ENCODE results near the gene METTL1.

DNA sequence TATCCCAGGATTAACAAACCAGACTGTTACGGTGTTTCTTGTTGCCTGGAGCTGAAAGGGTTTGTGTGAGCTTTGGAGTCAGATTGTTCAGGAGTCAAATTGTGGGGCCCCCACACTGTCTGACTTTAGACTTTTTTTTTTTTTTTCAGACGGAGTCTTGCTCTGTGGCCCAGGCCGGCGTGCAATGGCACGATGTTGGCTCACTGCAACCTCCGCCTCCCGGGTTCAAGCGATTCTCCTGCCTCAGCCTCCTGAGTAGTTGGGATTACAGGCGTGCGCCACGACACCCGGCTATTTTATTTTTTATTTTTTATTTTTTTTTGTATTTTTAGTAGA, 11.5 kb upstream of the METTL1 start:
- TF ChIP-seq, protein P1, sequence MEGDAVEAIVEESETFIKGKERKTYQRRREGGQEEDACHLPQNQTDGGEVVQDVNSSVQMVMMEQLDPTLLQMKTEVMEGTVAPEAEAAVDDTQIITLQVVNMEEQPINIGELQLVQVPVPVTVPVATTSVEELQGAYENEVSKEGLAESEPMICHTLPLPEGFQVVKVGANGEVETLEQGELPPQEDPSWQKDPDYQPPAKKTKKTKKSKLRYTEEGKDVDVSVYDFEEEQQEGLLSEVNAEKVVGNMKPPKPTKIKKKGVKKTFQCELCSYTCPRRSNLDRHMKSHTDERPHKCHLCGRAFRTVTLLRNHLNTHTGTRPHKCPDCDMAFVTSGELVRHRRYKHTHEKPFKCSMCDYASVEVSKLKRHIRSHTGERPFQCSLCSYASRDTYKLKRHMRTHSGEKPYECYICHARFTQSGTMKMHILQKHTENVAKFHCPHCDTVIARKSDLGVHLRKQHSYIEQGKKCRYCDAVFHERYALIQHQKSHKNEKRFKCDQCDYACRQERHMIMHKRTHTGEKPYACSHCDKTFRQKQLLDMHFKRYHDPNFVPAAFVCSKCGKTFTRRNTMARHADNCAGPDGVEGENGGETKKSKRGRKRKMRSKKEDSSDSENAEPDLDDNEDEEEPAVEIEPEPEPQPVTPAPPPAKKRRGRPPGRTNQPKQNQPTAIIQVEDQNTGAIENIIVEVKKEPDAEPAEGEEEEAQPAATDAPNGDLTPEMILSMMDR (IDR thresholded peaks at IDR 0.05) = no peak
- TF ChIP-seq POLR2A (IDR thresholded peaks at IDR 0.05) (no peak), EP300 (IDR thresholded peaks at IDR 0.05) (no peak)

Data from ovary (tissue), 3 donors.